K562 (cell line): Measurements from ENCODE around the gene FERMT3. TPM values are rescaled to one million over a fixed set of nuclear protein-coding genes. Genes with fewer than 3 reads are reported as not detected.

Source experiments
- ELF4 ChIP-seq: fragments of 450-650 bp; formaldehyde crosslinking; IDR thresholded peaks from 2 replicates; pipeline ENCODE4 v1.4.0; 2022; ENCODE audit warnings: missing genetic modification characterization
- EWSR1 ChIP-seq: fragments of 450-650 bp; IDR thresholded peaks from 2 replicates; pipeline ENCODE4 v1.6.1; 2018; ENCODE audit warnings: borderline replicate concordance, mild to moderate bottlenecking, low read depth, moderate library complexity; ENCODE audit not compliant: partially characterized antibody
- EZH2 ChIP-seq: IDR thresholded peaks from 2 replicates; pipeline ENCODE4 v1.6.1; 2012; ENCODE audit warnings: low read depth, mild to moderate bottlenecking, inconsistent platforms, low read length, borderline replicate concordance
- FOS ChIP-seq: IDR thresholded peaks from 3 replicates; pipeline ENCODE4 v1.6.1; 2011; ENCODE audit not compliant: insufficient read length; ENCODE audit errors: extremely low read depth
- LARP7 ChIP-seq: fragments of 450-650 bp; IDR thresholded peaks from 2 replicates; pipeline ENCODE4 v1.6.1; 2016
- PHTF2 ChIP-seq: fragments of 250-450 bp; sonication (Bioruptor Pico); IDR thresholded peaks from 2 replicates; pipeline ENCODE4 v1.5.0; 2021; ENCODE audit warnings: mild to moderate bottlenecking
- SREBF1 ChIP-seq: fragments of 150-350 bp; IDR thresholded peaks from 2 replicates; pipeline ENCODE4 v1.6.1; 2014; ENCODE audit warnings: antibody characterized with exemption, low read depth, low read length, borderline replicate concordance
- TAF9B ChIP-seq: fragments of 450-650 bp; IDR thresholded peaks from 2 replicates; pipeline ENCODE4 v1.6.1; 2018; ENCODE audit warnings: mild to moderate bottlenecking; ENCODE audit not compliant: partially characterized antibody
- TEAD1 ChIP-seq, 2 experiments: fragments of 450-650 bp in 1 of 2; sonication (generic) in 1 of 2; formaldehyde crosslinking; IDR thresholded peaks; 2 replicates each; pipeline versions ENCODE4 v1.4.0 to v1.8.0; 2020 to 2022; ENCODE audit warnings: mild to moderate bottlenecking in 2 of 2, missing genetic modification reagents in 1 of 2
- polyA plus RNA-seq, 8 experiments: library from polyadenylated mRNA; depleted of rRNA in 4 of 8; stranded (reverse) in 5 of 8; unstranded in 3 of 8; fragments of >200 nt; fragmentation: Nextera tagmentation in 2 of 8; fragmentation: Illumina TruSeq in 1 of 8; extraction: Ambion mirVana in 2 of 8; extraction: Trizol in 1 of 8; gene quantifications; 2 replicates each; pipeline versions ENCODE4 v1.2.1 to v1.2.3, GENCODE V29; 2011 to 2014; ENCODE audit warnings: inconsistent platforms in 1 of 8, missing spikeins in 1 of 8
- total RNA-seq, 7 experiments: library from RNA; depleted of rRNA in 6 of 7; stranded (reverse); fragments of >200 nt in 6 of 7; fragmentation: Illumina TruSeq in 2 of 7; extraction: Trizol in 2 of 7; gene quantifications; 2 replicates each; pipeline versions ENCODE4 v1.2.1 to v1.2.3, GENCODE V29; 2011 to 2021; ENCODE audit warnings: low replicate concordance in 1 of 7
- TF ChIP-seq, protein P1 (sequence below): fragments of 250-450 bp; sonication (Bioruptor Pico); IDR thresholded peaks from 2 replicates; pipeline ENCODE4 v1.4.0; 2020
- TF ChIP-seq, protein P2 (sequence below): IDR thresholded peaks from 3 replicates; pipeline ENCODE4 v1.6.1; 2011; ENCODE audit warnings: borderline replicate concordance, mild to moderate bottlenecking, moderate library complexity; ENCODE audit not compliant: insufficient read length; ENCODE audit errors: extremely low read depth
- TF ChIP-seq, protein P3 (sequence below): fragments of 250-450 bp; sonication (Bioruptor Pico); IDR thresholded peaks from 2 replicates; pipeline ENCODE4 v1.4.0; 2020; ENCODE audit warnings: mild to moderate bottlenecking, moderate library complexity
- TF ChIP-seq, protein P4 (sequence below): fragments of 150-350 bp; conservative IDR thresholded peaks from 2 replicates; pipeline ENCODE4 v1.6.1; 2014; ENCODE audit warnings: low read length

The FERMT3 gene
- total and polyA plus RNA-seq, 9 of the 15 experiments (the other 6 are each of a cell fraction or from before 2014, with no cell fraction given): 3.2 to 275 (median 79.7) TPM

DNA sequence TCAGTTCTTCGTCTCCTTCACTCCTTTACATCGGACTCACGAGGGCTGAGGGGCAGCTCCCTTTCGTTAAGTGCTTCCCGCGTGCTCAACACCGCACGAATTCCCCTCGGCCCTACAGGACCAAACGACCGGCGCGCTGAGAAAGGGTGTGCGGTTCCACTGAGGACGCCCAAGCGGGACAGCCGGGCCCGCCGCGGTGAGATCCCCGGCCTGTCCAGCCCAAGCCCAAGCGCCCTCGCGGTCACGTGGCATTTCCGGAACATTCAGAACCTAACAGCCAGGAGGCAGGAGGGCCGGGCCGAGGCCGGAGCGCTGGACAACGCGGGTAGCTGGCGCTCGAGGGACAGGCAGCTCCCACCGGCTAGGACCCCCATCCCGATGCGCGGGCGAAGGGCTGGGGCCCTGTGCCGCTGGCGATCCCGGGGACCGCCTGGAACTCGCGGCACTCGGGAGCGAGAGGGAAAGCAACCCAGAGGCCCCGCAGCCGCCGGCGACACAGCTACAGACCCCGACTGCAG lies 21.3 kb upstream of the FERMT3 start (continued):
- TF ChIP-seq, protein P1, sequence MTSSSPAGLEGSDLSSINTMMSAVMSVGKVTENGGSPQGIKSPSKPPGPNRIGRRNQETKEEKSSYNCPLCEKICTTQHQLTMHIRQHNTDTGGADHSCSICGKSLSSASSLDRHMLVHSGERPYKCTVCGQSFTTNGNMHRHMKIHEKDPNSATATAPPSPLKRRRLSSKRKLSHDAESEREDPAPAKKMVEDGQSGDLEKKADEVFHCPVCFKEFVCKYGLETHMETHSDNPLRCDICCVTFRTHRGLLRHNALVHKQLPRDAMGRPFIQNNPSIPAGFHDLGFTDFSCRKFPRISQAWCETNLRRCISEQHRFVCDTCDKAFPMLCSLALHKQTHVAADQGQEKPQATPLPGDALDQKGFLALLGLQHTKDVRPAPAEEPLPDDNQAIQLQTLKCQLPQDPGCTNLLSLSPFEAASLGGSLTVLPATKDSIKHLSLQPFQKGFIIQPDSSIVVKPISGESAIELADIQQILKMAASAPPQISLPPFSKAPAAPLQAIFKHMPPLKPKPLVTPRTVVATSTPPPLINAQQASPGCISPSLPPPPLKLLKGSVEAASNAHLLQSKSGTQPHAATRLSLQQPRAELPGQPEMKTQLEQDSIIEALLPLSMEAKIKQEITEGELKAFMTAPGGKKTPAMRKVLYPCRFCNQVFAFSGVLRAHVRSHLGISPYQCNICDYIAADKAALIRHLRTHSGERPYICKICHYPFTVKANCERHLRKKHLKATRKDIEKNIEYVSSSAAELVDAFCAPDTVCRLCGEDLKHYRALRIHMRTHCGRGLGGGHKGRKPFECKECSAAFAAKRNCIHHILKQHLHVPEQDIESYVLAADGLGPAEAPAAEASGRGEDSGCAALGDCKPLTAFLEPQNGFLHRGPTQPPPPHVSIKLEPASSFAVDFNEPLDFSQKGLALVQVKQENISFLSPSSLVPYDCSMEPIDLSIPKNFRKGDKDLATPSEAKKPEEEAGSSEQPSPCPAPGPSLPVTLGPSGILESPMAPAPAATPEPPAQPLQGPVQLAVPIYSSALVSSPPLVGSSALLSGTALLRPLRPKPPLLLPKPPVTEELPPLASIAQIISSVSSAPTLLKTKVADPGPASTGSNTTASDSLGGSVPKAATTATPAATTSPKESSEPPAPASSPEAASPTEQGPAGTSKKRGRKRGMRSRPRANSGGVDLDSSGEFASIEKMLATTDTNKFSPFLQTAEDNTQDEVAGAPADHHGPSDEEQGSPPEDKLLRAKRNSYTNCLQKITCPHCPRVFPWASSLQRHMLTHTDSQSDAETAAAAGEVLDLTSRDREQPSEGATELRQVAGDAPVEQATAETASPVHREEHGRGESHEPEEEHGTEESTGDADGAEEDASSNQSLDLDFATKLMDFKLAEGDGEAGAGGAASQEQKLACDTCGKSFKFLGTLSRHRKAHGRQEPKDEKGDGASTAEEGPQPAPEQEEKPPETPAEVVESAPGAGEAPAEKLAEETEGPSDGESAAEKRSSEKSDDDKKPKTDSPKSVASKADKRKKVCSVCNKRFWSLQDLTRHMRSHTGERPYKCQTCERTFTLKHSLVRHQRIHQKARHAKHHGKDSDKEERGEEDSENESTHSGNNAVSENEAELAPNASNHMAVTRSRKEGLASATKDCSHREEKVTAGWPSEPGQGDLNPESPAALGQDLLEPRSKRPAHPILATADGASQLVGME (CRISPR knock-in tag): peak; percentile 91
- TF ChIP-seq PHTF2 (CRISPR knock-in tag) (peak; percentile 72; the same call in 1 of the 2 replicates), EZH2 (no peak), TAF9B (peak; percentile 75), LARP7 (no peak), ELF4 (CRISPR knock-in tag) (peak; percentile 86; the same call in 1 of the 2 replicates), EWSR1 (no peak), SREBF1 (0 out of 2 replicates have a peak, but pooled peaks have one; percentile 1), FOS (no peak), TEAD1 (CRISPR knock-in tag; IDR thresholded peaks at IDR 0.05) (peak; percentile 55 to 64; a peak in 3 of 4 replicates)
- TF ChIP-seq, protein P2, sequence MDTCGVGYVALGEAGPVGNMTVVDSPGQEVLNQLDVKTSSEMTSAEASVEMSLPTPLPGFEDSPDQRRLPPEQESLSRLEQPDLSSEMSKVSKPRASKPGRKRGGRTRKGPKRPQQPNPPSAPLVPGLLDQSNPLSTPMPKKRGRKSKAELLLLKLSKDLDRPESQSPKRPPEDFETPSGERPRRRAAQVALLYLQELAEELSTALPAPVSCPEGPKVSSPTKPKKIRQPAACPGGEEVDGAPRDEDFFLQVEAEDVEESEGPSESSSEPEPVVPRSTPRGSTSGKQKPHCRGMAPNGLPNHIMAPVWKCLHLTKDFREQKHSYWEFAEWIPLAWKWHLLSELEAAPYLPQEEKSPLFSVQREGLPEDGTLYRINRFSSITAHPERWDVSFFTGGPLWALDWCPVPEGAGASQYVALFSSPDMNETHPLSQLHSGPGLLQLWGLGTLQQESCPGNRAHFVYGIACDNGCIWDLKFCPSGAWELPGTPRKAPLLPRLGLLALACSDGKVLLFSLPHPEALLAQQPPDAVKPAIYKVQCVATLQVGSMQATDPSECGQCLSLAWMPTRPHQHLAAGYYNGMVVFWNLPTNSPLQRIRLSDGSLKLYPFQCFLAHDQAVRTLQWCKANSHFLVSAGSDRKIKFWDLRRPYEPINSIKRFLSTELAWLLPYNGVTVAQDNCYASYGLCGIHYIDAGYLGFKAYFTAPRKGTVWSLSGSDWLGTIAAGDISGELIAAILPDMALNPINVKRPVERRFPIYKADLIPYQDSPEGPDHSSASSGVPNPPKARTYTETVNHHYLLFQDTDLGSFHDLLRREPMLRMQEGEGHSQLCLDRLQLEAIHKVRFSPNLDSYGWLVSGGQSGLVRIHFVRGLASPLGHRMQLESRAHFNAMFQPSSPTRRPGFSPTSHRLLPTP: no peak
- TF ChIP-seq, protein P3, sequence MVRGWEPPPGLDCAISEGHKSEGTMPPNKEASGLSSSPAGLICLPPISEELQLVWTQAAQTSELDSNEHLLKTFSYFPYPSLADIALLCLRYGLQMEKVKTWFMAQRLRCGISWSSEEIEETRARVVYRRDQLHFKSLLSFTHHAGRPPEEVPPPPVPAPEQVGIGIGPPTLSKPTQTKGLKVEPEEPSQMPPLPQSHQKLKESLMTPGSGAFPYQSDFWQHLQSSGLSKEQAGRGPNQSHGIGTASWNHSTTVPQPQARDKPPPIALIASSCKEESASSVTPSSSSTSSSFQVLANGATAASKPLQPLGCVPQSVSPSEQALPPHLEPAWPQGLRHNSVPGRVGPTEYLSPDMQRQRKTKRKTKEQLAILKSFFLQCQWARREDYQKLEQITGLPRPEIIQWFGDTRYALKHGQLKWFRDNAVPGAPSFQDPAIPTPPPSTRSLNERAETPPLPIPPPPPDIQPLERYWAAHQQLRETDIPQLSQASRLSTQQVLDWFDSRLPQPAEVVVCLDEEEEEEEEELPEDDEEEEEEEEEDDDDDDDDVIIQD (CRISPR knock-in tag): peak; percentile 18; the same call in 1 of the 2 replicates
- TF ChIP-seq, protein P4, sequence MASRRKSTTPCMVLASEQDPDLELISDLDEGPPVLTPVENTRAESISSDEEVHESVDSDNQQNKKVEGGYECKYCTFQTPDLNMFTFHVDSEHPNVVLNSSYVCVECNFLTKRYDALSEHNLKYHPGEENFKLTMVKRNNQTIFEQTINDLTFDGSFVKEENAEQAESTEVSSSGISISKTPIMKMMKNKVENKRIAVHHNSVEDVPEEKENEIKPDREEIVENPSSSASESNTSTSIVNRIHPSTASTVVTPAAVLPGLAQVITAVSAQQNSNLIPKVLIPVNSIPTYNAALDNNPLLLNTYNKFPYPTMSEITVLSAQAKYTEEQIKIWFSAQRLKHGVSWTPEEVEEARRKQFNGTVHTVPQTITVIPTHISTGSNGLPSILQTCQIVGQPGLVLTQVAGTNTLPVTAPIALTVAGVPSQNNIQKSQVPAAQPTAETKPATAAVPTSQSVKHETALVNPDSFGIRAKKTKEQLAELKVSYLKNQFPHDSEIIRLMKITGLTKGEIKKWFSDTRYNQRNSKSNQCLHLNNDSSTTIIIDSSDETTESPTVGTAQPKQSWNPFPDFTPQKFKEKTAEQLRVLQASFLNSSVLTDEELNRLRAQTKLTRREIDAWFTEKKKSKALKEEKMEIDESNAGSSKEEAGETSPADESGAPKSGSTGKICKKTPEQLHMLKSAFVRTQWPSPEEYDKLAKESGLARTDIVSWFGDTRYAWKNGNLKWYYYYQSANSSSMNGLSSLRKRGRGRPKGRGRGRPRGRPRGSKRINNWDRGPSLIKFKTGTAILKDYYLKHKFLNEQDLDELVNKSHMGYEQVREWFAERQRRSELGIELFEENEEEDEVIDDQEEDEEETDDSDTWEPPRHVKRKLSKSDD: no peak
